Osteoblast (primary cell): ENCODE measurements around the gene PUM2. TPM values are rescaled to one million over a fixed set of nuclear protein-coding genes. Genes with fewer than 3 reads are reported as not detected.

Source experiments
- DNase-seq: peaks from one replicate; pipeline ENCODE4 v3.0.0; 2011; ENCODE audit warnings: low spot score, mixed read lengths; ENCODE audit not compliant: insufficient read length; ENCODE audit errors: missing footprints
- H2AFZ ChIP-seq: 2 replicates; pipeline ENCODE4 v1.6.0; 2011; ENCODE audit warnings: mild to moderate bottlenecking, low read length
- H3K27ac ChIP-seq: 2 replicates; pipeline ENCODE4 v1.5.1; 2011; ENCODE audit warnings: mild to moderate bottlenecking, low read depth, low read length, moderate library complexity
- H3K27me3 ChIP-seq: 2 replicates; pipeline ENCODE4 v1.6.0; 2012; ENCODE audit warnings: mild to moderate bottlenecking, control low read depth, inconsistent platforms, low read length, moderate library complexity; ENCODE audit not compliant: insufficient read depth
- H3K36me3 ChIP-seq: 2 replicates; pipeline ENCODE4 v1.5.1; 2011; ENCODE audit warnings: mild to moderate bottlenecking, low read length, control low read depth, moderate library complexity; ENCODE audit not compliant: insufficient read depth
- H3K4me1 ChIP-seq: 2 replicates; pipeline ENCODE4 v1.5.1; 2011; ENCODE audit warnings: mild to moderate bottlenecking, low read length, control low read depth, moderate library complexity; ENCODE audit not compliant: insufficient read depth
- H3K4me2 ChIP-seq: 2 replicates; pipeline ENCODE4 v1.6.0; 2011; ENCODE audit warnings: mild to moderate bottlenecking, low read length; ENCODE audit not compliant: insufficient read depth
- H3K4me3 ChIP-seq: fragments of 200-600 bp; sonication (generic); 3 replicates; pipeline ENCODE4 v1.5.1; 2012; ENCODE audit warnings: mild to moderate bottlenecking, low read length, inconsistent platforms; ENCODE audit not compliant: insufficient read depth
- H3K79me2 ChIP-seq: 2 replicates; pipeline ENCODE4 v1.6.0; 2012; ENCODE audit warnings: mild to moderate bottlenecking, low read length, control low read depth, inconsistent platforms; ENCODE audit not compliant: insufficient read depth
- H3K9me3 ChIP-seq: 2 replicates; pipeline ENCODE4 v1.5.1; 2011; ENCODE audit warnings: low read depth, low read length, control low read depth
- H4K20me1 ChIP-seq: 2 replicates; pipeline ENCODE4 v1.6.0; 2012; ENCODE audit warnings: mild to moderate bottlenecking, low read length, control low read depth; ENCODE audit not compliant: insufficient read depth
- total RNA-seq: library from RNA; depleted of rRNA; stranded (reverse); fragments of >200 nt; gene quantifications from 2 replicates; pipeline ENCODE4 v1.2.3, GENCODE V29; 2012
- TF ChIP-seq, protein P1 (sequence below): IDR thresholded peaks from 2 replicates; pipeline ENCODE4 v1.5.1; 2011; ENCODE audit warnings: mild to moderate bottlenecking, low read depth, low read length, moderate library complexity; ENCODE audit errors: extremely low read depth

PUM2 gene
- total RNA-seq, 1 donor: 45.2 TPM

DNA sequence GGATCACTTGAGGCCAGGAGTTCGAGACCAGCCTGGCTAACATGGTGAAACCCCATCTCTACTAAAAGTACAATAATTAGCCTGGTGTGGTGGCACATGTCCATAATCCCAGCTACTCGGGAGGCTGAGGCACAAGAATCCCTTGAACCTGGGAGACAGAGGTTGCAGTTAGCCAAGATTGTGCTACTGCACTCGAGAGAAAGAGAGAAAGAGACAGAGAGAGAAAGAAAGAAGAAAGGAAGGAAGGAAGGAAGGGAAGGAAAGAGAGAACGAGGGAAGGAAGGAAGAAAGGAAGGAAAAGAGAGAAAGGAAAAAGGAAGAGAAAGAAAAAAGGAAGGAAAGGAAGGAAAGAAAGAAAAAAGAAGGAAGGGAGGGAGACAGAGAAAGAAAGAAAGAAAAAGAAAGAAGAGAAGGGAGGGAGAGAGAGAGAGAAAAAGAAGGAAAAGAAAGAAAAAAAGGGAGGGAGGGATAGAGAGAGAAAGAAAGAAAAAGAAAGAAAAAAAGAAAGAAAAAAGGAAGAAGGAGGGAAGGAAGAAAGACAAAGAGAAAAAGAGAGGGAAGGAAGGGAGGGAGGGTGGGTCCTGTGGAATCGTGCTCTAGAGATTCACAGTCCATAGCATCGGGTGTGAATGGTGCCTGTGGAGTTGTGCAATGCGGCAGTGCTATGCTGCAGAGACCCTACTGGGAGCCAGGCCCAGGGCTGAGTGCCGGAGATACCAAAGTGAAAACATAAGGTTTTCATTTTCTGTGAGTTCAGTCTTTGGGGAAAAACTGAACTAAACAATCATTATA, 121.1 kb downstream of the PUM2 start:
- no peaks in the 10 kb centered on the region for H3K27me3 ChIP-seq
- no peak overlapping the region for H3K4me3 ChIP-seq
- H3K4me1 ChIP-seq: no peaks in the 10 kb centered on the region
- H3K27ac ChIP-seq: no peak overlapping the region
- H3K9me3 ChIP-seq: no peaks in the 10 kb centered on the region
- TF ChIP-seq, protein P1, sequence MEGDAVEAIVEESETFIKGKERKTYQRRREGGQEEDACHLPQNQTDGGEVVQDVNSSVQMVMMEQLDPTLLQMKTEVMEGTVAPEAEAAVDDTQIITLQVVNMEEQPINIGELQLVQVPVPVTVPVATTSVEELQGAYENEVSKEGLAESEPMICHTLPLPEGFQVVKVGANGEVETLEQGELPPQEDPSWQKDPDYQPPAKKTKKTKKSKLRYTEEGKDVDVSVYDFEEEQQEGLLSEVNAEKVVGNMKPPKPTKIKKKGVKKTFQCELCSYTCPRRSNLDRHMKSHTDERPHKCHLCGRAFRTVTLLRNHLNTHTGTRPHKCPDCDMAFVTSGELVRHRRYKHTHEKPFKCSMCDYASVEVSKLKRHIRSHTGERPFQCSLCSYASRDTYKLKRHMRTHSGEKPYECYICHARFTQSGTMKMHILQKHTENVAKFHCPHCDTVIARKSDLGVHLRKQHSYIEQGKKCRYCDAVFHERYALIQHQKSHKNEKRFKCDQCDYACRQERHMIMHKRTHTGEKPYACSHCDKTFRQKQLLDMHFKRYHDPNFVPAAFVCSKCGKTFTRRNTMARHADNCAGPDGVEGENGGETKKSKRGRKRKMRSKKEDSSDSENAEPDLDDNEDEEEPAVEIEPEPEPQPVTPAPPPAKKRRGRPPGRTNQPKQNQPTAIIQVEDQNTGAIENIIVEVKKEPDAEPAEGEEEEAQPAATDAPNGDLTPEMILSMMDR: no peak
- H3K36me3 ChIP-seq: no peaks in the 10 kb centered on the region
- no peak overlapping the region for H2AFZ ChIP-seq
- no peaks in the 10 kb centered on the region for H4K20me1 ChIP-seq
- no peak for DNase-seq
- no peaks in the 10 kb centered on the region for H3K79me2 ChIP-seq
- no peak overlapping the region for H3K4me2 ChIP-seq

DNA sequence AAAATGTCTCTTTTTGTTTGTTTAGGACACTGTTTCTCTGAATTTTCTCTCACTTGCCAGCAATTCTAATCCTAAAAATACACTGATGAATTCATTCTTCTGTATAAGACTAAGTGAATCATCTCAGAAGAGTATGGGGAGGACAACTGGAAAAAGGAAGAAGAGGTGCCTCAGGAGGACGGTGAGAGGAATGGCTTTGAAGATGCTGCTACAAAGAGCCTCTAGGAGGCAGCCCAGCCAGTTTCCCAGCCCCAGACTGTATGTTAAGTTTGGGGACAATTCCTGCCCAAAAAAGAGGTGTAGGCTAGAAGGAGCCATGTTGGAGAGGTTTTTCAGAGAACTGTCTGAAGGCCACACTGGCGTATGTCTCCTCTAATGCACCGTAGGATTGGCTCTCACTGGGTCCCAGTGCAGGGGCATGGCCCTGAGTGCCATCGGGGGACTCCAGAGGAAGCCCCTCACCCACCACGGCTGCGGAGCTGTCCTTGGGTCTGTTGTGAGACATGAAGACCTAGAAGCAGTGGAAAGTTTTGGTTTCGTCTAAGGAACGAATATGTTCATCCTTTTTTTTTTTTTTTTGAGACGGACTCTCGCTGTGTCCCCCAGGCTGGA, 122.6 kb downstream of the PUM2 start:
- H3K9me3 ChIP-seq: no peaks in the 10 kb centered on the region
- no peaks in the 10 kb centered on the region for H3K36me3 ChIP-seq
- H3K27ac ChIP-seq: no peak overlapping the region
- no peaks in the 10 kb centered on the region for H4K20me1 ChIP-seq
- no peaks in the 10 kb centered on the region for H3K79me2 ChIP-seq
- DNase-seq: no peak
- H3K4me2 ChIP-seq: no peak overlapping the region
- TF ChIP-seq, protein P1: no peak
- peaks cover 4% of the 10 kb centered on the region for H3K4me1 ChIP-seq
- no peak overlapping the region for H3K4me3 ChIP-seq
- no peak overlapping the region for H2AFZ ChIP-seq
- no peaks in the 10 kb centered on the region for H3K27me3 ChIP-seq

DNA sequence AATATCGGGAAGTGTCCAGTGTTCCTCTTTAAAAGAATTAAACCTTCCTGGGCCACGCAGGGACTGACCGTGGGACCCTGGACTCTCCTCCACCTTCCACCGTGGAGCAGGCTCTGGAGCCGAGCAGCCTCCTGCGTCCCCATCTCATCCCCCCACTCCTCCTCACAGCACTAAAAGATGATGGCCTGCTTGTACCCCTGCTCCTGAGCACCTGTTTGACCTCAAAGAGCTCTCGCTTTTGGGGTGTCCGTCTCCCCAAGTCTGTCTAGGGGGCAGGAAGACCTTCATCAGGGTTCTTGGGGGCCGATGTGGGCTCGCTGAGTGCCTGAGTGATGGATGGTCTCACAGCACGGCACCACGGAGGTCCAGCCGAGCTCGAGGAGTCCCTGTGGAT, 124.5 kb downstream of the PUM2 start:
- peaks cover 17% of the 10 kb centered on the region for H3K4me1 ChIP-seq
- DNase-seq: peak; percentile 71
- H3K4me3 ChIP-seq: no peak overlapping the region
- no peaks in the 10 kb centered on the region for H3K79me2 ChIP-seq
- no peak overlapping the region for H2AFZ ChIP-seq
- H3K27me3 ChIP-seq: no peaks in the 10 kb centered on the region
- no peaks in the 10 kb centered on the region for H3K9me3 ChIP-seq
- H4K20me1 ChIP-seq: no peaks in the 10 kb centered on the region
- H3K36me3 ChIP-seq: no peaks in the 10 kb centered on the region
- no peak overlapping the region for H3K4me2 ChIP-seq
- H3K27ac ChIP-seq: no peak overlapping the region
- TF ChIP-seq, protein P1: no peak
